ENCODE results near the gene FAM200A.
"Not testable (repeated sequence)": the region's sequence is repeated elsewhere in the genome, so short reads cannot be mapped to it uniquely, and the experiment has no call there.

Gene FAM200A

GRCh38 chr7:99551767-99552463 is at the start of gene FAM200A:
Gene FAM200A, minus strand, starts transcription at chr7:99552114. Its CDS starts 3,707 bp downstream, at chr7:99548407.
- peak; percentile 74 to 75 for DNase-seq (ENCODE audit: low read depth in 2 of 2)

GRCh38 chr7:99599836-99600235 is 47.9 kb upstream of the FAM200A start:
- no peak for DNase-seq (ENCODE audit: low read depth in 2 of 2)

DNA sequence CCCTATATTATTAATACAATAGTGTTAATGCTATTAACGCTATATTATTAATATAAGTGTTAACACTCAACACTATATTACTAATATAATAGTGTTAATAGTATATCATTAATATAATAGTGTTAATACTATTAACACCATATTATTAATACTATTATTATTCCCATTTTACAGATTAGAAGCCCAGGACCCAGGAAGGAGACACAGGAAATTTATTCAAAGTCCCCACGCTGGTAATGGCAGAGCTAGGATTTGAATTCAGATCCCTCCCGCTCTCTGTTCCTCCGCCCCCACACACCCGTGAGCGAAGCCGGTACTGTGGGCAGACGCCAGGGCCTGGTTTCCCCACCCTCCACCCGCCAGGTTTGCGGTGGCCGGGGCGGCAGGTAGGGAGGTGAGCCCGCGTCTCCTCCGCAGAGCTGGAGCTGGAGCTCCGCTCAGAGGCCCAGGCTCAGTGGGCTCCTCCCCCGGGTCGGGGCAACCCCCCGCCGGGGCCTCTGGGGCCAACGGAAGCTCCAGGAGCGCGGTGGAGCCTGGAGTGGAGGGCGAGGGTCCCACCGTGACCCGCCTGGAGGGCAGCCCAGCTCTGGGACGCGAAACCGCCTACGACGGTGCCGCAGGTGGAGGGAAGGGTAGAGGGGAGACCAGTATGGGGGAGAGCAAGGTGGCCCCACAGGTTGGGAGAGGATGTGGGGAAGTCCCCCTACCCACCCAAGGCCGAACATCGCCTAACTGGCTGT is 46.0 kb upstream of the FAM200A start, which contains the start of gene TMEM225B:
Gene TMEM225B (plus strand): TSS at position 506 of the 740 bp plus-strand sequence. CDS start 6,122 bp downstream, outside the sequence.
- no peak for DNase-seq (ENCODE audit: low read depth in 2 of 2)

- no peak for DNase-seq (ENCODE audit: low read depth in 2 of 2)
These were observed 44.6 kb upstream of the FAM200A start for GRCh38 chr7:99596408-99596955.

DNA sequence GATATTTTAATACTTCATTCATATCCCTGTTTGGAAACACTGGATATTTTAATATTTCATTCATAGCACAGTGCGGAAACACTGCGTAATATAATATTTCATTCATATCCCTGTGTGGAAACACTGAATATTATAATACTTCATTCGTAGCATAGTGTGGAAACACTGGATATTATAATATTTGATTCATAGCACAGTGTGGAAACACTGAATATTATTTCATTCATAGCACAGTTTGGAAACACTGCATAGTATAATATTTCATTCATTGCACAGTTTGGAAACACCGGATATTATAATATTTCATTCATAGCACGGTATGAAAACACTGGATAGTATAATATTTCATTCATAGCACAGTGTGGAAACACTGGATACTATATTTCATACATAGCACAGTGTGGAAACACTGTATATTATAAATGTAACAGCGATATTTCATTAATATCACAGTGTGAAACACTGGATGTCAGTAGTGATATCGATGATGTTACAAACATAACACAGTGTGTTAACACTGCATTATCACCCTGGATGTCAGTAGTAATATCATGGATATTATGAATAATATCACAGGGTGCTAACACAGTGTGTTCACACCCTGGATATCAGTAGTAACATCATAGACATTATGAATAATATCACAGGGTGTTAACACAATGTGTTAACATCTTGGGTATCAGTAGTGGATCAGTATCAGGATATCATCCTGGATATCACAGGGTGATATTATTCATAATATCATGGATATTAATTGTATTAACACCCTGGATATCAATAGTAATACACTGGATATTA is 43.2 kb upstream of the FAM200A start:
- no peak for DNase-seq (ENCODE audit: low read depth in 2 of 2)

- DNase-seq (ENCODE audit: low read depth in 2 of 2): no peak
These were observed 37.0 kb upstream of the FAM200A start for GRCh38 chr7:99588868-99589267.

DNA sequence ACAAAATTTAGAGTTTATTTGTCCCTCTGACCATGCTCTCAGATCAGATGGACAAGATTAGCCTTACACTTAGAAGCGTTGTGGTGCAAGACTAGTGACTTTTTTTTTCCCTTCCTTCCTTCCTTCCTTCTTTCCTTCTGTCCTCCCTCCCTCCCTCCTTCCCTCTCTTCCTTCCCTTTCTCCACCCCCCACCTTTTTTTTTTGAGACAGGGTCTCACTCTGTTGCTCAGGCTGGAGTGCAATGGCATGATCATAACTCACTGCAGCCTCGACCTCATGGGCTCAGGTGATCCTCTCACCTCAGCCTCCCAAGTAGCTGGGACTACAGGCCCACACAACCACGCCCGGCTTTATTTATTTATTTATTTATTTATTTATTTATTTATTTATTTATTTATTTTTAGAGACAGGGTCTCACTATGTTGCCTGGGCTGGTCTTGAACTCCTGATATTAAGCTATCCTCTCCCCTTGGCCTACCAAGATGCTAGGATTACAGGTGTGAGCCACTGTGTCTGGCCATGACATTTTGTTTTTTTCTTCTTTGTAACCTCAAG is 28.9 kb upstream of the FAM200A start:
- DNase-seq (ENCODE audit: low read depth in 2 of 2): not testable (repeated sequence)

GRCh38 chr7:99579956-99580777 is 28.3 kb upstream of the FAM200A start:
- DNase-seq (ENCODE audit: low read depth in 2 of 2): peak; percentile 25 to 28

DNA sequence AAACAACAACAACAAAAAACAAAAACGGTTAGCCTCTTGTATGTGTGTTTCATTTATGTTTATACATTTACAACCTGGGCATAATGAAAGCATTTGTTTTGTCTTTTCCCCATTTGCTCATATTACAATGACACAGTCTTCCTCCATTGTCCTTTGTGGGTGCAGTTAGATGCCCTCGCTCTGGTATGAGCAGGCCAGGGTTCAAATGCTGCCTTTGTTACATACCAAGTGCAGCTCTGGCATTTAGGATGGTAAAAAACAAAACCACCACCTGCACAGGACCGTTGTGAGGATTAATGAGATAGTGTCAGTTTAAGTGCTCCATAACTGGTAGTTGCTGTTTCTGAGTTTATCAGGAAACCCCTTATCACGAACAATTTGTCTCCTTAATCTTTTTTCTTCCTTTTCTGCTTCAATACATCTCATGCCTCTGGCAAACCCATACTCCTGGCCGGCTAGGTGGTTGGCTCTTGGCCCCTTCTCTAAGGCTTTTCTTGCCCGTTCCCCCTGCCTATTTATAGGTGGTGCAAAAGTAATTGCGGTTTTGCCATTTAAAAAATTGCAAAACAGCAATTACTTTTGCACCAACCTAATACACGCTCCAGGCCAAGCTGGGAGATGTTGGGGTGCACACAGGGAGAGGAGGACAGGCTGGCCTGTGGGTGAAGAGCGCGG is 27.5 kb upstream of the FAM200A start:
- DNase-seq (ENCODE audit: low read depth in 2 of 2): no peak

DNA sequence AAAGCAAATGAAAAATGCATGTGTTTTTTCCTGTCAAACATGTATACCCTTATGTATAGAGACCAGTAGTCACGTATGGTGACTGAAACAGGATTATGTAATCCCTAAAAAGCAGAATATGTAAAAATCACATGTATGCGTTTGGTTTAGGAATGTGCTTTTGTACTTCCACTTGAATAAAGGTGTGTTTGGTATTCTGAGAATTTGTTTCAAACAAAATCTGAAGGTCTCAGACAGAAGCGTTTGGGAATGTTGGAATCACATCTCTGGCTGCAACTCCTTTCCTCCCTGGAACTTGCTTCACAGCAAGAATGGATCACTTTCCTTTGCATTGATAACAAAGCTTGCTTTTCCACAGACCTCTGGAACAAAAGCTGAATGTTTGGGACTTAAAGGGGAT is 24.3 kb upstream of the FAM200A start:
- no peak for DNase-seq (ENCODE audit: low read depth in 2 of 2)

DNA sequence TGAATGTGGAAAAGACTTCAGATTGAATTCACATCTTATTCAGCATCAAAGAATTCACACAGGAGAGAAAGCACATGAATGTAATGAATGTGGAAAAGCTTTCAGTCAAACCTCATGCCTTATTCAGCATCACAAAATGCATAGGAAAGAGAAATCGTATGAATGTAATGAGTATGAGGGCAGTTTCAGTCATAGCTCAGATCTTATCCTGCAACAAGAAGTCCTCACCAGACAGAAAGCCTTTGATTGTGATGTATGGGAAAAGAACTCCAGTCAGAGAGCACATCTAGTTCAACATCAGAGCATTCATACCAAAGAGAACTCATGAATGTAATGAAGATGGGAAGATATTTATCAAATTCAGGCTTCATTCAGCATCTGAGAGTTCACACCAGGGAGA is 21.3 kb upstream of the FAM200A start:
- no peak for DNase-seq (ENCODE audit: low read depth in 2 of 2)

DNA sequence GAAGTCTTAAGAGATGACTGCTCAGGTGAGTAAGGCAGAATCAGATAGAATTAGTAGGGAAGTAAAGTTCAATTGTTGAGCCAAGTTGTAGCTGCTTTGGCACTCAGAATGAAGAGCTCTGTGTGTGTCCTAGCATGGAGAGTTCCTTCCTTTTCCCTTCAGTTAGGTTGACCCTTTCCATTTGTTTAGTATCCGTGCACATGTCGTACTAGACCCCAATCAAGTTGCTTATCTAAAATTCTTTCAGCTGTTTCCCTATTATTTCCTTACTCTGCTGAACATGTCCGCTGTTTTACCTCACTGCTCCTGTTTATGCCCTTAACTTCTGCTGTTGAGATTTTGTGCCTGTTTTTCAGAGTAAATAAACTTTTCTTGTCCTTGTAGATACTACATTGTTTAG is 19.9 kb upstream of the FAM200A start:
- no peak for DNase-seq (ENCODE audit: low read depth in 2 of 2)

GRCh38 chr7:99568770-99569169 is 16.9 kb upstream of the FAM200A start:
- DNase-seq (ENCODE audit: low read depth in 2 of 2): not testable (repeated sequence)

DNA sequence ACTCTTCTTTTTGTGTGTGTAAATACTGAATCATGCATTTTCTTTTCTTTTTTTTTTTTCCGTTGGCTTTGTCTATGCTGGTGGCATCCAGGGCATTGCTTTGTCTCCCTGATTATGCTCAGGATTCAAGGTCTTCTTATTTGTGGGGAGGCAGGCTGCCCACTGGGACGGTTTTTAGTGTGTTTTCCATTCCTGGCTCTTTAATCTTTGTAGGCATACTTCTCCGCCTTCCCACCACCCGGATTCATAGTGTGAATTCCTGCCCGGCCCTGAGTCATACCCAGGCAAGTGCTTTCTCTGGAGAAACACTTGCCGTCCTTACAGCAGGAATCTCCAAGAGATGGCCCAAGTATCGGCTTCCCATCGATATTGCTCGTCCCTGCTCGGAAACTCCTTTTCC is 11.7 kb upstream of the FAM200A start:
- no peak for DNase-seq (ENCODE audit: low read depth in 2 of 2)

GRCh38 chr7:99562832-99563231 is 10.9 kb upstream of the FAM200A start:
- peak in 1 of 2 donors; percentile 13 for DNase-seq (ENCODE audit: low read depth in 2 of 2)

- DNase-seq (ENCODE audit: low read depth in 2 of 2): no peak
These were observed 10.3 kb upstream of the FAM200A start for GRCh38 chr7:99562114-99562784.

DNA sequence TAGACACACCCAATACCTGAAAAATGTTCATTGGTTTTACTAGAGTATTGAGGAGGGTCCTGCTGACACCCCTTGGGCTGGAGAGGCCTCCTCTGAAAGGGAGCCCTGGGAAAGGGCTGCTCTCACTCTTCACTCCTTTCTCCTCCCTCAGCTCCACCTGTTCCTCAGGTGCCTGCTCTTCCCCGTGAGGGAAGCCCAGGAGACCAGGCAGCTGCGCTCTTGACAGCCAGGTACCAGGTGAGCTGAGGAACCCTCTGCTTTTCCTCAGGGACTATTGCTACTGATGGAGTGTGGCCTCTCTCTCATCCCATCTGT is 9.8 kb upstream of the FAM200A start:
- no peak for DNase-seq (ENCODE audit: low read depth in 2 of 2)

GRCh38 chr7:99560834-99561736 is 9.2 kb upstream of the FAM200A start:
- DNase-seq (ENCODE audit: low read depth in 2 of 2): no peak

Data from activated CD8-positive, alpha-beta memory T cell treated with anti-CD3 and anti-CD28 coated beads for 4 hours (primary cell).